GM23338 (cell line): ENCODE results near the gene NRN1. TPM values are rescaled to one million over a fixed set of nuclear protein-coding genes. Genes with fewer than 3 reads are reported as not detected.

Experiments used
- ATAC-seq: fragments of 200-7000 bp; cut with Tn5 transposase; 3 replicates; pipeline ENCODE4 v1.9.1; 2020
- DNase-seq: peaks from one replicate; pipeline ENCODE4 v3.0.0-alpha.2; 2015; ENCODE audit warnings: low spot score
- H2AFZ ChIP-seq: fragments of 200-600 bp; sonication (generic); 2 replicates; pipeline ENCODE4 v1.8.0; 2016; ENCODE audit warnings: antibody characterized with exemption, mild to moderate bottlenecking, moderate library complexity
- H3F3A ChIP-seq: fragments of 200-600 bp; sonication (generic); replicated peaks from 2 replicates; pipeline ENCODE4 v1.8.0; 2017; ENCODE audit warnings: antibody characterized with exemption, mixed run types, low read depth
- H3K27ac ChIP-seq: fragments of 200-600 bp; sonication (generic); 2 replicates; pipeline ENCODE4 v1.6.1; 2016; ENCODE audit warnings: low read depth
- H3K27me3 ChIP-seq: fragments of 200-600 bp; sonication (generic); 2 replicates; pipeline ENCODE4 v1.8.0; 2016; ENCODE audit warnings: mild to moderate bottlenecking, mixed run types, moderate library complexity; ENCODE audit not compliant: insufficient read depth
- H3K36me3 ChIP-seq: fragments of 200-600 bp; sonication (generic); 2 replicates; pipeline ENCODE4 v1.8.0; 2016; ENCODE audit warnings: mild to moderate bottlenecking; ENCODE audit not compliant: insufficient read depth
- H3K4me1 ChIP-seq: fragments of 200-600 bp; sonication (generic); 2 replicates; pipeline ENCODE4 v1.8.0; 2016; ENCODE audit warnings: mild to moderate bottlenecking, moderate library complexity; ENCODE audit not compliant: insufficient read depth
- H3K4me2 ChIP-seq: fragments of 200-600 bp; sonication (generic); 2 replicates; pipeline ENCODE4 v1.7.1; 2017; ENCODE audit warnings: mixed run types
- H3K4me3 ChIP-seq: fragments of 200-600 bp; sonication (generic); 2 replicates; pipeline ENCODE4 v1.6.1; 2016; ENCODE audit warnings: mixed run types
- H3K79me2 ChIP-seq: fragments of 200-600 bp; sonication (generic); replicated peaks from 2 replicates; pipeline ENCODE4 v1.8.0; 2017; ENCODE audit warnings: mild to moderate bottlenecking; ENCODE audit not compliant: insufficient read depth
- H3K9me2 ChIP-seq: fragments of 200-600 bp; sonication (generic); 2 replicates; pipeline ENCODE4 v1.8.0; 2017; ENCODE audit not compliant: insufficient read depth
- H4K20me1 ChIP-seq: fragments of 200-600 bp; sonication (generic); replicated peaks from 2 replicates; pipeline ENCODE4 v1.8.0; 2017; ENCODE audit warnings: mild to moderate bottlenecking; ENCODE audit not compliant: insufficient read depth
- H3K27ac Mint-ChIP-seq: 2 replicates; pipeline ENCODE4 v1.8.0; 2020; ENCODE audit warnings: inconsistent platforms, mild to moderate bottlenecking, moderate library complexity, mixed read lengths
- H3K27me3 Mint-ChIP-seq: 3 replicates; pipeline ENCODE4 v1.8.0; 2022; ENCODE audit warnings: low read depth, mild to moderate bottlenecking, moderate library complexity, mixed read lengths, inconsistent platforms; ENCODE audit not compliant: insufficient read depth, poor library complexity
- H3K36me3 Mint-ChIP-seq: 3 replicates; pipeline ENCODE4 v1.8.0; 2021; ENCODE audit warnings: low read depth, mild to moderate bottlenecking, inconsistent platforms, moderate library complexity, mixed read lengths
- H3K4me1 Mint-ChIP-seq: 3 replicates; pipeline ENCODE4 v1.8.0; 2020; ENCODE audit warnings: mild to moderate bottlenecking, inconsistent platforms, mixed read lengths
- H3K4me3 Mint-ChIP-seq: 3 replicates; pipeline ENCODE4 v1.8.0; 2021; ENCODE audit warnings: moderate library complexity, mild to moderate bottlenecking, inconsistent platforms, mixed read lengths
- H3K9me3 Mint-ChIP-seq: 3 replicates; pipeline ENCODE4 v1.8.0; 2020; ENCODE audit warnings: moderate library complexity, mild to moderate bottlenecking, inconsistent platforms, mixed read lengths
- CTCF ChIP-seq, 2 experiments: fragments of 200-600 bp in 1 of 2; sonication (generic) in 1 of 2; conservative IDR thresholded peaks; 2 replicates each; pipeline versions ENCODE4 v1.5.1 to v1.6.1; 2016 to 2017; ENCODE audit warnings: antibody characterized with exemption in 2 of 2, low read depth in 2 of 2, mild to moderate bottlenecking in 2 of 2, moderate library complexity in 1 of 2
- ETS1 ChIP-seq: IDR thresholded peaks from 2 replicates; pipeline ENCODE4 v1.6.1; 2016; ENCODE audit warnings: antibody characterized with exemption
- EZH2phosphoT487 ChIP-seq: fragments of 200-600 bp; sonication (generic); IDR thresholded peaks from one replicate; pipeline ENCODE4 v1.8.1; 2018; ENCODE audit warnings: antibody characterized with exemption; ENCODE audit not compliant: unreplicated experiment
- JUNB ChIP-seq: IDR thresholded peaks from one replicate; pipeline ENCODE4 v1.6.1; 2016; ENCODE audit warnings: antibody characterized with exemption; ENCODE audit not compliant: unreplicated experiment
- NANOG ChIP-seq: IDR thresholded peaks from 2 replicates; pipeline ENCODE4 v1.6.1; 2016; ENCODE audit warnings: antibody characterized with exemption, borderline replicate concordance
- POLR2AphosphoS5 ChIP-seq: IDR thresholded peaks from 2 replicates; pipeline ENCODE4 v1.6.1; 2016; ENCODE audit warnings: antibody characterized with exemption, low read depth
- REST ChIP-seq: IDR thresholded peaks from one replicate; pipeline ENCODE4 v1.6.1; 2018; ENCODE audit warnings: antibody characterized with exemption; ENCODE audit not compliant: unreplicated experiment
- ZNF331 ChIP-seq: fragments of 250-450 bp; sonication (Bioruptor Pico); IDR thresholded peaks from 2 replicates; pipeline ENCODE4 v1.5.0; 2020; ENCODE audit warnings: low read depth, mild to moderate bottlenecking, moderate library complexity
- polyA plus RNA-seq: library from polyadenylated mRNA; unstranded; fragments of >200 nt; fragmentation: Nextera tagmentation; extraction: Ambion mirVana; gene quantifications from 2 replicates; pipeline ENCODE4 v1.2.1, GENCODE V29; 2016
- total RNA-seq: library from RNA; depleted of rRNA; stranded (reverse); fragments of >200 nt; shearing (Covaris generic); gene quantifications from 2 replicates; pipeline ENCODE4 v1.2.3, GENCODE V29; 2014

The NRN1 gene
- total and polyA plus RNA-seq, 2 experiments from 2014 or later = 0.71 TPM; not detected in 1

- TF ChIP-seq REST (no peak), NANOG (no peak), EZH2phosphoT487 (no peak)
Measured at GRCh38 chr6:5990786-5991185, 15.9 kb downstream of the NRN1 start (continued).

- no peak for TF ChIP-seq ETS1
- TF ChIP-seq POLR2AphosphoS5 = no peak
- no peak for TF ChIP-seq CTCF (conservative IDR thresholded peaks at IDR 0.05; ENCODE audit: low read depth in 2 of 2)
- no peak for TF ChIP-seq JUNB
- no peak for TF ChIP-seq NANOG
- TF ChIP-seq EZH2phosphoT487 = no peak
- no peak for TF ChIP-seq REST
- no peak for TF ChIP-seq ZNF331 (CRISPR knock-in tag)
- no peak overlapping the region for H3K4me3 ChIP-seq
- H3K79me2 ChIP-seq = no peaks in the 10 kb centered on the region
- no peaks in the 10 kb centered on the region for H3K9me2 ChIP-seq
- Mint-ChIP-seq H3K4me3 (no peak overlapping the region), H3K27ac (no peak overlapping the region), H3K27me3 (peaks cover 36% of the 10 kb centered on the region), H3K36me3 (no peaks in the 10 kb centered on the region; the same call in 2 of the 3 replicates), H3K9me3 (no peaks in the 10 kb centered on the region), H3K4me1 (peaks cover 17% of the 10 kb centered on the region)
- H3K4me2 ChIP-seq = no peak overlapping the region
- no peak overlapping the region for H2AFZ ChIP-seq
- H3K36me3 ChIP-seq = no peaks in the 10 kb centered on the region
- DNase-seq (no peak), ATAC-seq (no peak)
- no peak overlapping the region for H3K27ac ChIP-seq
- peaks cover 24% of the 10 kb centered on the region for H3K4me1 ChIP-seq
- no peaks in the 10 kb centered on the region; the same call in 1 of the 2 replicates for H4K20me1 ChIP-seq
- H3K27me3 ChIP-seq = peaks cover 43% of the 10 kb centered on the region
- H3F3A ChIP-seq = no peaks in the 10 kb centered on the region; the same call in none of the 2 replicates
Measured at GRCh38 chr6:5989141-5989723, 17.5 kb downstream of the NRN1 start.
